NCI-H187 treated with DMSO at 0.1 percent for 48 hours (cell line): ENCODE data around the gene MSL3B.
A peak's percentile ranks its signal among the peaks of the same experiment; 100 is the strongest.
"Not testable (repeated sequence)": the region's sequence is repeated elsewhere in the genome, so short reads cannot be mapped to it uniquely, and the experiment has no call there.

Experiments used
- DNase-seq: peaks from one replicate; lab custom pipeline; 2025; lab: John Stamatoyannopoulos, UW

Gene MSL3B

DNA sequence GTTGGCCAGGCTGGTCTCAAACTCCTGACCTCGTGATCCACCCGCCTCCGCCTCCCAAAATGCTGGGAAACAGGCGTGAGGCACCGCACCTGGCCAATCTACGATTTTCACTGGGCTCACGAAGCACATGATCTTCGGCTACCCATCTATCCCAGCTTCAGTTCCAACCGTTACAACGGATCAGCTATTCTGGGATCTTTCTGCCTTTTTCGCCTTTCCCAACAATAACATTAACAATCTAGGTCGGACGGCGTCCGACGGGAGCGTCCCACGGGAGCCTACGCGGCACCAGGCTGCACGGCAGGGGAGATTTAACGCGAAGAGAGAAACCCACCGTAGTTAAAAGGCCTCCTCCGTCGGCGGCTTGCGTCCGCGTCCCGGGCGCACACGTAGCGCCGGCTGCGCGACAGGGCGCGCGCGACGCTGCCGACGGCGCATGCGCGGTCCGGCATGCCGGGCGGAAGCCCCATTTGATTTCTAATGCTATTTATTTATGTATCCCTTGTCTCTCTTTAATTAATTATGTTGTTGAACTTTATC lies at the start of gene MSL3B:
MSL3B (minus strand) TSS at position 394 of the 540 bp plus-strand sequence.
- DNase-seq: no peak

DNA sequence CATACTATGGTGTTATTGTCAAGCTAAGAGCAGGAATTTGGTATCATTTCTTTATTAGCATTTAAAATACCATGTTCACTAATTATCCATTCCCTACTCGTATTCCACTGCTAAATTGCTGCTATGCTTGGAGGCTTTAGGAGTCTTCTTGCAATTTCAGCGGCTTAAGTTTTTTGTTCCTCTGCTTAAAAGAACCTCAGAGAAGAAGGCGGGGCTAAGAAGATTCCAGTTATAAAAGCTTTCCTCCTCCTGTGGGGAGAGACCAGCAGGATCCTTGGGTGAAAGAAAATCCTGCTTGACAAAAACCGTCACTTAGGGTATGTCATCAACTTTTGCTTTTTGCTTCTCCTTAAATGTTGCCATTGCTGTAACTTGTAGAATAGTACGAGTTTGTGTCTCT lies 48.9 kb upstream of the MSL3B start, which contains the start of gene TRPM8:
TRPM8 (plus strand) TSS at position 258 of the 400 bp plus-strand sequence. CDS start 9,165 bp downstream, outside the sequence.
- no peak for DNase-seq

DNA sequence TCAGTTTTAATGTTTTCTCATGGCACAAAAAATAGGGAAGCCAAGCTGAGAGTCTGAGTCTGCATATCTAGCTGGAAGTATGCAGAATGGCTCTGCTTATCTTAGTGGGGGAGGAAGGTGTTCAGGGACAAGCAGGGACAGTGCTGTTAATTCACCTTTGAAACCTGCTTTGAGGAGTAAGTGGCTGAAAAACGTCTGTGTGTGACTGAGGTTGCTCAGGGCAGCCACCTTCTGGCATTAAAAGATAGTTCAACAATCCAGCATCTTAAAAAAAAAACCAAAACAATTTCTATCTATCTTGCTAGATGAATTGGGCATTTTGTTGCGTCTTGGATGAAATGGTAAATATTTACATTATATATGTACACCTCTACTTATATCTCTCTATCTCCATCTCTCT lies 46.9 kb upstream of the MSL3B start:
- no peak for DNase-seq

DNA sequence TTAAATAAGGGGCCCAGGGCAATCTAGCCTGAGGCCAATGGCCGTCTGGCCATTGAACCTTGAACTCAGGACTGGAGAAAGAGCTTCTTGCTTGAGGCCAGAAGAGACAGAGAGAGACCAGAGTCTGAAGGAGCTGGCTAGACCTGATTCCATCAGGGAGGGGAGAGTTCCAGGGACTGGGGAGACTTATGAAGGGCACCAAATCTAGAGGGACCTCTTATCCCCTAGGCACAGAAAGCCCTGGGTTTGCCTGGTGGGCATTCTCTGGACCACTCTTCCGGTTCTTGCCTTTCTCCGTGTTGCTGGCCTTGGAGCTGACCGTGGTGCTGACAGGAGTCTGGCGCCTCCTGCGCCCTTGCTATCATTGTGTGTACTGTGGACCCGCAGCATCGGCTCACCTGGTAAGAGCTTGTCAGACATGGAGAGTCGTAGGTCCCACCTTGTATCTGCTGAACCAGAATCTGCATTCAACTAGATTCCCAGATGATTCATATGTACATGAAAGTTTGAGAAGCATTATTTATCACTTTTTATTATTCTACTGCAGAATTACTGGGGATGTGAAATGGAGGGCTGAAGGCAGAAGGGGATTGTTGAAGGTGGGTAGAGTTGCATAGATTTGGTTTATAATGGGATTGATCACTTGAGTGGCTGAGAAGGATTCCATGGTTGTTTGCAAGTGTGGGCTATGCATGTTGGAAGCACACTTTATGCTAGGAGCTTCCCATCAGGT lies 44.7 kb upstream of the MSL3B start:
- no peak for DNase-seq

DNA sequence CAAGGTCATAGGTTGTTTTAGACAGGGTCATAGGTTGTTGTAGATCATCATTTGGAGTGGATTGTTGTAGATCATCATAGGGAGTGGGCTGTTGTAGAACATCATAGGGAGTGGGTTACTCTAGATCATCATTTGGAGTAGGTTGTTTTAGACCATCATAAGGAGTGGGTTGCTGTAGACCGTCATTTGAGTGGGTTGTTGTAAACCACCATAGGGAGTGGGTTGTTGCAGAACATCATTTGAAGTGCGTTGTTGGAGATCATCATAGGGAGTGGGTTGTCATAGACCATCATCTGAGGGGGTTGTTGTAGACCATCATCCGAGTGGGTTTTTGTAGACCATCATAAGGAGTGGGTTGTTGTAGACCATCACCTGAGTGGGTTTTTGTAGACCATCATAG lies 39.4 kb upstream of the MSL3B start:
- DNase-seq: no peak

DNA sequence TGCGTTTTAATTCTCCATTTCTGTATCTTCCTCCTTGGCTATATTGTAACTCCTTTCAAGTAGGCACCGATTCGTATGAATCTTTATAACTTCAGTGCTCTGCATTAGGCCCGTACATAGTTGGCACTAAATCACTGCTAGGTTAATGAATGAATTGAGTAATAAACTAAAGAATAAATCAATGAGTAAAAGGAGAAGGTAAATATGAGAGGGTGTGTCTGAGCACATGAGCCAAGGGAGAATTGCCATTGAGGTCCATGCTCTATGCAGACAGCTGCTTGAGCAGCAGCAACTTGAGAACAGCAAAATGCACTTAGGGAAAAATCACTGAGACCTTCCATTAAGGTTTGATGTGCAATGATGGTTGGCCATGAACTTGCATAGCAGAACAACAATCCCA lies 37.8 kb upstream of the MSL3B start:
- DNase-seq: peak; percentile 47

DNA sequence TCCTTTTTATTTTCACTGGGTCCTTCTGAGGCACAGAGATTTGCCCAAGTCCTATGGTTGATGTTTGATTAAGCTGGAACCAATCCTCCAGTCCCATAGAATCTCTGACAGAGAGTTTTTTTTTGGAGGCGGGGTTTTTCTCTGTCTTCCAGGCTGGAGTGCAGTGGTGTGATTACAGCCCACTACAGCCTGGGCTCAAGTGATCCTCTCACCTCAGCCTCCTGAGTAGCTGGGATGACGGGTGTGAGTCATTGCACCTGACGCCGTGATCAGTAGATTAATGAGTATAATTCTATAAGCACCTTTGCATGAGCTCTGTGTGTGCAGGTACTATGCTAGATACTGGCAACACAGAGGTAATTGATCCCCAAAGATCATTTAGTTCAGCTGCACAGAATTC lies 33.7 kb upstream of the MSL3B start:
- no peak for DNase-seq

DNA sequence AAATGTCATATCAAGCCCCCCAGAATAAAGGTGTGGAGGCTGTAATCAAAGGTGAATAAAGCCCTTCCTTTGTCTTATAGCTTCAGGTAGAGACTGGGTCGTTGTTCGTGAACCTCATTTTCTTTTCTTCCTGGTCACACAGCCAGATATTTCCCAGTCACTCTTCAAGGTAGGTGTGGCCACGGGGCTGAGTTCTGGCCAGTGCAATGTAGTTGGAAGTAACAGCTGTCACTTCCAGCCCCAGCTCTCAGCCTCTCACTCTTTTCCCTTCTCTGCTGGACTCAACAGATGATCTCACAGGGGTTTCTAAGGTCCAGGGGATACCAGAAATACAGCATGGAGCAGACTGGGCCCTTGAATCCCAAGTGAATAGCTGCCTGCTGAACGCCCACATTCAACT lies 33.2 kb upstream of the MSL3B start:
- DNase-seq: no peak

DNA sequence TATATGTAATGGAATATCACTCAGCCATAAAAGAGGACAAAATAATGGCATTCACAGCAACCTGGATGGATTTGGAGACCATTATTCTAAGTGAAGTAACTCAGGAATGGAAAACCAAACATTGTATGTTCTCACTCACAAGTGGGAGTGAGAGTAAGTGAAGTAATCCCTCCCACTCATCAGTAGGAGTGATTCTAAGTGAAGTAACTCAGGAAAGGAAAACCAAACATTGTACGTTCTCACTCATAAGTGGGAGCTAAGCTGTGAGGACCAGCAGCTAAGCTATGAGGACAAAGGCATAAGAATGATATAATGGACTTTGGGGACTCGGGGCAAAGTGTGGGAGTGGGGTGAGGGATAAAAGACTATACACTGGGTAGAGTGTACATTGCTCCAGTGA lies 28.1 kb upstream of the MSL3B start:
- not testable (repeated sequence) for DNase-seq

DNA sequence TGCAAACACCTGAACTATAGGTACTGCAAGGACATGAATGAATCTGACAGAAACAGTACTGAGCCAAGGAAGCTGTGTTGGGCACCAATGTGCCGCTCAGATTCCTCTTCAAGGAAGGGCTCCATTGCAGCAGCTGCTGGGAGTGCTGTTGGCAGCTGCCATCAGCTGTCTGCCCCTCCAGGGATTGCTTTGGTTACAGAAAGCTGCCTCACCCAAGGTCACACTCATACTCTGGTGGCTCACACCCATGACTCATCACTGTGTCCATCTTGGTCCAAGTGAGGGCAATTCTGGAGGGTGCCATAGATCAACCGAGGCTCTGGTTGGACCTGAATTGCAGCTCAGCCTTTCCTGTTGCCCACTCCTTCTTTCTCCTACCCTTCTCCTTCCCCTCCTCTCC lies 24.6 kb upstream of the MSL3B start:
- DNase-seq: no peak

DNA sequence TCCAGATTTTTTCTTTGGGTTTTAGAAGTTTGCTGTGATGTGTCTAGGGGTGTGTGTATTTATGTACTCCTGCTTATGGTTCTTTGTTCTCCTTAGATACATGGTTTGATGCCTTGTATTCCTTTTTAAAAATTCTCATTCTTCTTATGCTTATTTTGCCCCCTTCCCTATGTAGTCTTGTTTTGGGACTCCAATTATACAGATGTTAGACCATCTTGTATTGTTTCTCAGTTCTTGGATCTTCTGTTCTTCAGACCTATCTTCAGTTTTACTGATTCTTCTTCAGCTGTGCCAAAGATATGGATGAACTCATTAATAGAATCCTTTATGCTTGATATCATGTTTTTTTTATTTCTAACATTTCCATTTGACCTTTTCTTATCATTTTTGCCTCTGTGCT lies 14.2 kb upstream of the MSL3B start:
- no peak for DNase-seq

DNA sequence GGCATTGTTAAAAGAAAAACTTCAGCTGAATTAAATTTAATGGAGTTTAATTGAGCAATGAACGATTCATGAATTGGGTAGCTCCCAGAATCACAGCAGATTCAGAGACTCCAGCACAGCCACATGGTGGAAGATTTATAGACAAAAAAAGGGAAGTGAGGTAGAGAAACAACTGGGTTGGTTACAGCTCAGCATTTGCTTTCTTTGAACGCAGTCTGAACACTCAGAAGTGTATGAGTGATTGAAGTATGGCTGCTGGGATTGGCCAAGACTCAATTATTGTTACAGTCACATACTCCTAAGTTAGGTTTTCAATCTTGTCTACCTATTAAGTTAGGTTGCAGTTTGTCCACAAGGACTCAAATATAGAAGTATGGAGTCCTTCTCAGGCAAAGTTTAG lies 3.9 kb upstream of the MSL3B start:
- DNase-seq: not testable (repeated sequence)

DNA sequence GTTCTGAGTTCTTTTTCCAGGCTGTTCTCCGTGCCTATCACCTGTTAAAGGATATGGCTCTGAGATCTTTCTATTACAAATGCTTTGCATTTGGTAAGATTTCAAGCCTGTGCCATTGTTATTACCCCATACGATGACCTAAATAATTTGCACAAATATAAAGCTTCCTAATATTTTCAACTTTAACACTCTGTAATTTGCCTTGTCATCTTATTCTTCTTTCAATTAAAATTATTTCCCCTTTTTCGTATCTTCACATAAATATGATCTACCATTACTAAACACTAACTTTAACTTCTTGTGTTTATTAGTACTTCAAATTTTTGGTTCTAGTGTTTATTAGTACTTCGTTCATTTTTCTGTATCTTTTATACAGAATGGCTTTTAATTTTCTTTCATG lies 3.2 kb upstream of the MSL3B start:
- no peak for DNase-seq

DNA sequence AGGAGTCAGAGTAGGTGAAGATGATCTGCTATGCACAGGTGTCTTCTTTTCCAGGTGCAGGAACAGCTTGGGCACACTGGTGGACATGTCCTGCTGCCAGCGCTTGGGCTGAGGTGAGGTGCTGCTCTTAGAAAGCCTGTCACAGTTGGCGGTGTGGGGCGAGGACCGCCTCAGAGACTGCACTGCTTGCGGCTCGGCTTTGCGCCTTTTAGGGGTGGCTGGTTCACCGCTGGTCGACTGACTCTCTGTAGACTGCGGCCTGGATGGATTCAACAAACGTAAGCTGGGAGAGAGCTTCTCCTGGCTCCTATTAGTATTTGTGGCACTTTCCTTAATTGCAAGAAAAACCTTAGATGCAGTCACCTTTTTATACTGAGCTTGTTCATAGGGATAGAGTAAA lies 1.7 kb downstream of the MSL3B start:
- no peak for DNase-seq

DNA sequence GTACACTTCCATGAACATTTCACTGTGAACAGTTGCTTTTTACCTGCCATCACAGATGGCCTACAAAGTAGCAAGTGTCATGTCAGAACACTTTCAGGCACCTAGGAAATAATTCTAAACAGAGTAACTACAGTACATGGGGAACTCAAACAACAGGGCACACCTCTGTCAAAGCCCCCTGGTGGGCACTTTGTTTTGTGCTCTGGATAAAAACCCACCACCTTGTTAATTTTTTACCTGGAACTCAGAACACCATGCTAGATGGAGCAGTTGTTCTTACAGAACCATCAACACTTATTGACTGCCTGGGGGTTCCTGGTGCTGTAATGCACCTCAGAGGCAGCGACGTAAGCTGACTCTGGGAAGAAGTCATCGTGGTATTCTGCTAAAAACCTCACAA lies 2.3 kb downstream of the MSL3B start:
- DNase-seq: no peak

DNA sequence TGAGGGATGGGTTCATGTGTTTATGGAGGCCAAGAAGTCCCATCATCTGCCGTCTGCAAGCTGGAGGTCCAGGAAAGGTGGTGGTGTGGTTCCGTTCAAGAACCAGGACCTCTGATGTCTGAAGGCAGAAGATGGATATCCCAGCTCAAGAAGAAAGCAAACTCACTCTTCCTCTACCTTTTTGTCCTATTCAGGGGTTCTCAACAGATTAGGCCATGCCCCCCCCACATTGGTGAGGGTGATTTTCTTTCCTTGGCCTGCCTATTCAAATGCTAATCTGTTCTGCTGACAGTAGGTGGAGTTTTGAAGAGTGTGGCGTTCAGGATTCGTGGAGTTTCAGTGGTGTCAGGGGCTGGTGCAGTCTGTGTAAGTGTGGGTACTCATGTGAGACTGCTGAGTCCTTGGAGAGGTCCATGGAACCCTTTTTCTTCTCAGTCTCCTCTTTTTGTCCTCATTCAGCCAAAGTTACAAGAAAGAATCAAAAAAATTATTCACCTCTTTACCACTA lies 5.9 kb downstream of the MSL3B start:
- DNase-seq: no peak

DNA sequence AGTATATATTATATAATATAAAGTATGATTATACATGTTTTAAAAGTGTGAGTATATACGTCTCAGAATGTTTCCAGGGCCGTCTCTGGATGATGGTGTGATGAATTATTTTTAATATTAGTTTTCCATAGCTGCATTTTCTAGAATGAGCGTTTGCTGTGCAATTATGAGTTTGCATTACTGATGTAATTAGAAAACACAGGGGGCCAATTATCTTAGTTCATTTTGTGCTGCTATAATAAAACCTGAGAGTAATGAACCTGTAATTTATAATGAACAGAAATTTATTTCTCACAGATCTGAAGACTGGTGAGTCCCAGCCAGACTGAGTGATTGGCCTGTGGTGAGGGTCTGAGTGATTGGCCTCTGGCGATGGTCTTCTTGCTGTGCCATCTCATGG lies 9.9 kb downstream of the MSL3B start:
- no peak for DNase-seq

DNA sequence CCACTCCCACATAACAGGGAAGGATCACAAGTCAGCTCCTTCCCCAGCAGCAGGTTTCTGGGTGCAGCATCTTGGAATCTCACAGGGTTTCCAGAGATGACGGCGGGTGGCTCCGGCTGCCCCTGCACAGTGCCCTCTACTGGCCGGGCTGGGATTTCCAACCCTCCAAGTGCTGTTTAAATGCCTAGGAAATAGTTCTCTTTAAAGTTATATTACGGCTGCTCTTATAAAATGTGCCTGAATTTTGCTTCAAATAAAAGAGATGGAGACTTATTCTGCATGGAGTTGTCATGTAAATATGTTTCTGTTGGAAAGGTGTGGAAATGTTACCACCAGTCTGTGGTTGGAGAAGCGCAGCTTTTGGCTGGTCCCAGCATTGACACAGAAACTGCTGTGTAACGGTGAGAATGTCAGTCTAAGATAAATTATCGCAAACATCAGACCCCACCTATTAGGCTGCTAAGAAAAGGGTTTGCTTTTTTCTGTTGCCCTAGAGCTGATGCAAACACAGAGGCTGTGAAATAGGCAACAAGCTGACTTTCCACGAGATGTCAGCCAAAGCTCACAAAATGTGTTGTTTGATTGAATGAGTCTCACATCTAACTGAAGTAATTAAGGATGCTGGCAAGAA lies 10.6 kb downstream of the MSL3B start:
- DNase-seq: no peak

DNA sequence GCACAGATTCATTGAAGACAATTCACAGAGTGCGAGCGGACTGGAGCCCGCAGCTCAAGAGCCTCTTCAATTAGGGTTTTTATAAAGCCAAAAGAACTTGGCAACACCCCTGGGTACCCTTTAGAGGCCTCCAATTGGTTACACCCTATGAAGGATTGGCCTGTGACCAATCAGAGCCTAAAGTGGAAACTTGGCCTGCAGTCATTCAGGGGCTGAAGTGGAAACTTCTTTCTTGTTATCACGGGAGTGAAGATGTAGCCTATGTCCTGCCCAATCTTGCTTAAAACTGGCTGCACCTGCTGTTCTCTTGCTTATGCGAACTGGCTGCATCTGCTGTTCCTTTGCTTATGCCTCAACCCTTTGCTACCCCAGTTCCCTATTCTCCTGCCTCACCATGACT lies 12.0 kb downstream of the MSL3B start:
- no peak for DNase-seq

DNA sequence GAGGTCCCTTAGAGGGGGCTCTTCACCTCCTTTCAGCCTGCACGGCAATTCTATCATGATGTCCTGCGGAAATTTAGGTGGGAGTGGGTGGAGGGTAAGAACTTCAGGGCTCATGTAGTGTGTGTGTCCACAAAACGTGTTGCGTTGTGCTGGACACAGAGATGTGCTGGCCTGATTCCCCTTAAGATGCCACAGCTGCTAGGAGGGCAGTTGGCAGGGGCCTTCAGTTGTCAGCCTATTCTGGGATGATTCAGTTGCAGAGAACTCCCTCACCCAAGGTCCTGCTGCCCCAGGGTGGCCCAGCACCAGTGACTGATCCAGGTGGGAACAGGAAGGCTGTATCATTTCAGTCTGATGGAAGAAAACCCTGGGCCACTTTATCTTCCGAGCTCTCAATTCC lies 12.8 kb downstream of the MSL3B start:
- no peak for DNase-seq

DNA sequence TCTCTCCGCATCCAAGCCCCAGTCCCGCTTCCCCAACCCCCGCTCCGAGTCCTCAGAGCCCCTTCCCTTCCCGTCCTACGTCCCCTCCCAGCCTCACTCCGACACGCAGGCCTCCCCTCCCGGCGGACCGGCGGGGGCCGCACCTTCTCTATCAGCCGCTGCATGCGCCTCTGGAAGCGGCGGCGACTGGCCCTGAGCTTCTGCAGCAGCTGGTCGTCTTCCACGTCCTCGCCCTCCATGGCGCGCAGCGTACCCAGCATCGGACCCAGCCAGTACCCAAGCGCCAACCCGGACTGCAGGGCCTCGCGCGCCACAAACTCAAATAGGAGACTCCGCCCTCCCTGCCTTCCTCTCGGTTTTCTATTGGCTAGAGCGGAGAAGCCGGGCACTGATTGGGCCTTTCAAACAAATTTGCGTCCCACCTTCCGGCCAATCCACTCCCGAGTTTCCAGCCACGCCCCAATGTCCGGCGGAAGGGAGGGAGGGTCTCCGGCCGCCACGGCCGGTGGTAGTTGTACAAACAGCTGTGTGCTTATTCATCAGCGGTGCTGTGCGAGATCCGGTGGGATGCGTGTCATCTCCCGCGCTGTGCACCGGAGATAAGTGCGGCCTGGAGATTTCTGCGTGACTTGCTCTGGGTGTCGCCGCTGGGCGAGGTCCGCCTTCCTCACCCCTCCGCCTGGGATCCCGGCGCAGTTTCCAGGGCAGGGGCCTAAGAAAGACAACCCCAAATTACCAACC lies 13.8 kb downstream of the MSL3B start, which contains the start of gene HJURP:
HJURP (minus strand) TSS at position 295 of the 741 bp plus-strand sequence; CDS start at position 260, 35 bp downstream.
- peak; percentile 76 for DNase-seq

DNA sequence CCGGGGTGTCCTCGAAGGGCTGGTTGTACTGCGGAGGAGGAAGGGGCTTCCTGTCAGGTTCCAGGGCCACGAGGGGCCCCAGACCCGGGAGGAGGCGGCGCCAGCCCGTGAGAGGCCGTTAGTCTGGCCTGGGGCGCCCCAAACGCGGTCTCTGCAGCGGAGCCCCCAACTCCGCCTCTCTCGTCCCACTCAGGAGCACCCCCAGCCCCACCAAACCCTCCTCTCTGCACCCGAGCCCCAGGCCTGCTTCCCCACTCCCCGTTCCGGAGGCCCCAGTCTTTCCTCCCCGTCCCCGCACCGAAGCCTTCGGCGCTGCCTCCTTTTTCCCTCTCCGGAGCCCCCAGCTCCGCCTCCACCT lies 14.3 kb downstream of the MSL3B start:
- DNase-seq: no peak

DNA sequence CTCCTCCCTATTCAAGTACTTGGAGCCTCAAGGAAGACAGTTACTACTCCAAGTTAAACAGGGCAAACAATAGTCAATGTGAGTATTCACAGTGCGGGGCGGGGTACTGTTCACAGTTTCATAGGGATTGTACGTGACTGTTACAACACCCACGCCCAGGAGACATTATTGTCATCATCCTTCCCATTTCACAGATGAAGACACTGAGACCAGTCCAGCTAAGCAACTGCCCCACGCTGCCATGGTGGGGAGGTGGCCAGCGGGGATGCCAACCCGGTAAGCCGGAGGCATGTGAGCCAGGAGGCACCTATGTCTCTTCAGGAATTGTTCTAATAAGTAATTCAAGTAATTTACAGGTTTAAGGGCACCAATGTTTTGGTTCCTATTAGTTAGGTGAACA lies 14.8 kb downstream of the MSL3B start:
- DNase-seq: no peak
